OCI-LY1 (cell line): ENCODE measurements around the gene DTHD1.

Experiments
- EZH2 ChIP-seq: fragments of 200-600 bp; sonication (generic), shearing (Covaris generic); IDR thresholded peaks from 2 replicates; pipeline ENCODE4 v1.8.0; 2017; ENCODE audit warnings: borderline replicate concordance, mixed run types, mild to moderate bottlenecking, antibody characterized with exemption, low read length, moderate library complexity, mixed read lengths
- TF ChIP-seq, protein P1 (sequence below): fragments of 200-600 bp; sonication (generic), shearing (Covaris generic); IDR thresholded peaks from 2 replicates; pipeline ENCODE4 v1.5.1; 2017; ENCODE audit warnings: mild to moderate bottlenecking, antibody characterized with exemption, low read length, moderate library complexity, mixed read lengths

DNA sequence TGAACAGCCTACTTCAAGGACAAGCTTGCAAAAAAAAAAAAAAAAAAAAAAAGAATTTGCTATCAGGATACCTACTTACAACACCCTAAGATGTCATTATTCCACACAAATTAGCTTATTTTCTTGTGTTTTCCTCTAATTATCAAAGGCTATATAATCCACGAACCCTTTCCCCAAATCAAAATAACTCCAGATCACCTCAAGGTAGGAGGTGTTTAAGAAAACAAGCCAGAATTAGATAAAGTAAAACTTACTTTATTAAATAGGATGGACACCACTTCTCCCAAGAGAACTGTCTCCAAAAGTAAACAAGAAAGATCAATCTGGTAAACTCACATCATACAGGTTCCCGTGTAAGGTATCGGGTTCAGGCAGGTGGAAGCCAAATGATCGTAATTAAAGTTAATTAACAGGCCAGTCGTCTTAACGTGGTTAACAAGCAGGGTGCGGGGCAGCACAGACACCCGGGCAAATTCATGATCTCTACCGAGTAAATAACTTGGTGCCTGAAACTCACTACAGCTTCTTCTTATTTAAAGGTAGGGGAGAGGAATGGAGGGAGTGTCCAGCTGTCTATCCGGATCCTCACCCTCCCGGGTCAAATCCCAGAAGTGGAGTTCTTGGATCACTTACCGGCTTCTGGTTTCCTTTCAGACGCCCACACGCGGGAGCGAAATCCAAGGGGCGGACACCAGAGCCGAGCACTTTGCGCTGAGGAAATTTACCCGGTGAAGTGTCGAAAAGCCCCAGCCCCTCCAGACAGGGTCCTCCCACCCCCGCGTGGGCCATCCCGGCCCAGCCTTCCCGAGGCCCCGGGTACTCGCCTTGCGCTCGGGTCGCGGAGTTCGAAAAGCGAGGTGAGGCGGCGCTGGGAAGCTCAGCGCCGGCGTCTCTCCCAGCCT is 37.8 kb upstream of the DTHD1 start:
- TF ChIP-seq, protein P1, sequence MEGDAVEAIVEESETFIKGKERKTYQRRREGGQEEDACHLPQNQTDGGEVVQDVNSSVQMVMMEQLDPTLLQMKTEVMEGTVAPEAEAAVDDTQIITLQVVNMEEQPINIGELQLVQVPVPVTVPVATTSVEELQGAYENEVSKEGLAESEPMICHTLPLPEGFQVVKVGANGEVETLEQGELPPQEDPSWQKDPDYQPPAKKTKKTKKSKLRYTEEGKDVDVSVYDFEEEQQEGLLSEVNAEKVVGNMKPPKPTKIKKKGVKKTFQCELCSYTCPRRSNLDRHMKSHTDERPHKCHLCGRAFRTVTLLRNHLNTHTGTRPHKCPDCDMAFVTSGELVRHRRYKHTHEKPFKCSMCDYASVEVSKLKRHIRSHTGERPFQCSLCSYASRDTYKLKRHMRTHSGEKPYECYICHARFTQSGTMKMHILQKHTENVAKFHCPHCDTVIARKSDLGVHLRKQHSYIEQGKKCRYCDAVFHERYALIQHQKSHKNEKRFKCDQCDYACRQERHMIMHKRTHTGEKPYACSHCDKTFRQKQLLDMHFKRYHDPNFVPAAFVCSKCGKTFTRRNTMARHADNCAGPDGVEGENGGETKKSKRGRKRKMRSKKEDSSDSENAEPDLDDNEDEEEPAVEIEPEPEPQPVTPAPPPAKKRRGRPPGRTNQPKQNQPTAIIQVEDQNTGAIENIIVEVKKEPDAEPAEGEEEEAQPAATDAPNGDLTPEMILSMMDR: no peak
- no peak for TF ChIP-seq EZH2
